ENCODE data around the gene NRG3.

- TF ChIP-seq CTCF (conservative IDR thresholded peaks at IDR 0.05; ENCODE audit: low read depth, low read length) (no peak), MAFK (IDR thresholded peaks at IDR 0.05; ENCODE audit: low read depth, low read length) (no peak), POLR2A (IDR thresholded peaks at IDR 0.05; ENCODE audit: low read depth, low read length) (no peak), ELK1 (IDR thresholded peaks at IDR 0.05; ENCODE audit: borderline replicate concordance, low read depth, low read length) (no peak), MXI1 (IDR thresholded peaks at IDR 0.05; ENCODE audit: borderline replicate concordance, low read depth, low read length) (no peak), RAD21 (IDR thresholded peaks at IDR 0.05; ENCODE audit: low read length) (no peak)
Measured at GRCh38 chr10:82496114-82496513, 621.1 kb downstream of the NRG3 start.

All from IMR-90 (cell line).